Midbrain (tissue), 1 donor: ENCODE measurements around the gene GOLGA6C.
"Not testable (repeated sequence)": the region's sequence is repeated elsewhere in the genome, so short reads cannot be mapped to it uniquely, and the experiment has no call there.

ENCODE experiments used
- DNase-seq: peaks from one replicate; lab custom pipeline; 2025; lab: John Stamatoyannopoulos, UW

GOLGA6C gene

DNA sequence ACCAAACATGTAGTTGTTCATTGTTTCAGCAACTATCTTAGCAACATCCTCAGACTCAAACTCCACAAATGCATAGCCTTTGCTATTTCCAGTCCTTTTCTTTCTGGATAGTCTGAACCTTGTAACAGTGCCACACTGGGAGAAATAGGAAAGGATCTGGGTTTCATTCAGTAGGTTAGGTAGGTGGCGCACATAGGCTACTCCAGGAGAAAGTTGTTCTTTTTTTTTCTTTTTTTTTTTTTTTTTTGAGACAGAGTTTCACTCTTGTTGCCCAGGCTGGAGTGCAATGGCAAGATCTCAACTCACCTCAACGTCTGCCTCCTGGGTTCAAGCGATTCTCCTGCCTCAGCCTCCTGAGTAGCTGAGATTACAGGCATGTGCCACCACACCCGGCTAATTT, 5.8 kb upstream of the GOLGA6C start:
- DNase-seq = not testable (repeated sequence)

DNA sequence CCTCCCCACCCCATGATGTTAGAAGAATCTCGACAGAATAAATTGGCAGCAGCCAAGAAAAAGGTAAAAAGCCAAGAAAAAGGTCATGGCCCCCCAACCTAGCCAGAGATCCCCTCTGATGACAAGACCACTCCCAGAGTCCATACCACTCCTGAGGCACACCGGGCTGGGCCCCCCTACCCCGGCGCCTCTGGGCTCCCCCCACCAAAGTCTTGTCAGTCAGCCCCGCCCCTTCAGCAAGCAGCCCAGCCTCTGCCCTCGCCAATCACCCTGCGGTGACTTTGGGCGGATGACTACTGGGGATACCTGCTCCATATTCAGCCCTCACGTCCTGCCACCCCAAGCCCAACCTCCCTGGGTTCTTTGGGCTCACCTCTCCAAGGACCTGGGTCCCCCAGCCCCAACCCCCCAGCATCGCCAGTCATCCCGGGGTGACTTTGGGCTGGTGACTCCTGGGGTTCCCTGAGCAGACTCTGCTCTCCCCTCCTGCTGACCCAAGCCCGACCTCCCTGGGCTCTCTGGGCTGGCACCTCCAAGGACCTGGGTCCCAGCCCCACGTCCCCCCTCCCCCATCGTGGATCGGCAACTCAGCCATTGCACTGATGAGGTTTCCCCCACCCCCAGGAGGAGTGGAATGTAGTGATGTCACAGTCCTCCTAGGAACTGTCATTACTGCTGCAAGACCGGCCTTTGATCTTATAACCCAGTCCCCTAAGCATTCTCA, 648 bp downstream of the GOLGA6C start:
- not testable (repeated sequence) for DNase-seq

DNA sequence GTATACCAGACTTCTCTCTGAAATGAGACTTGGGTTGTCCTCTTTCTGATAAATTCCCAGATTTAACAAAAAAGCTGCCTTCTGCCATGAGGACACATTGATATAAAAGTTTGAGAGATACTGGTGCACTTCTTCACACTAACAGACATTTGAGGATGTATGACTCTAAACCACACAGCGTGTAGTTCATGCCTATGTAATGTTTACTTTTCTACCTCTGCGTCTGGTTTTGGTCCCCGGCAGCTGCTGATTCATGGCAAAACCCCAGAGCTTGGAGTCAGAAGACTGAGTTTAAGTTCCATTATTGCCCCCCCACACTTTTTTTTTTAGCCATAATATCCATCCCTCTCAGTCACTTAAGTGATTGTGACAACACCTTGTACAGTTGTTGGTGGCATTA, 1.7 kb downstream of the GOLGA6C start:
- not testable (repeated sequence) for DNase-seq

DNA sequence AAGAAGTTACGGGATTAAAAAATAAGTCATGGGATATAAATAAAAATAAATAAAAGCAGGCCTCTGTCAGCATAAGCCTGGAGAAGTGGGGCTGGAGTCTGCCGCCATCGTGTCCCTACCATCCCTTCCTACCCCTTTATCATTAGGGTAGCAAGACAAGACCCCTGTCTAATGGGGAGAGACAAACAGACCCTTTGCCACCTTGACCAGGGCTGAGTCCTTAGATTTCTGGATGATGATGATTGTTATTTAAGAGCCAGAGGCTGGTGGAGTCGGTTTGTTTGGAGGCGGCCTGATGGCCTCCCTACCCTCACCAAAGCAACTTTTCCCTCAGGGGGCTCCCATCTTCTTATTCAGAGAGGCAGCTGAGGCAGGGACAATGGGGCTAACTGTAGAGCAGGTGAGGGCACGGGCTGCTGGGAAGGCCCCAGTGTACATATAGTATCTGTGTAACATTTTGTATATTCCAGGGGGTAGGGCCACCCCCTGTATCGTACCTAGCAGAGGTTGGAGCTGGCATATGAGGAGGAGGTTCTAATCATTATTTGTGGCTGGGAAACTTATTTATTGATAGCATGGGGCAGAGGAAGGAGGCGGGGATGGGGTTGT, 15.7 kb downstream of the GOLGA6C start:
- DNase-seq = not testable (repeated sequence)

DNA sequence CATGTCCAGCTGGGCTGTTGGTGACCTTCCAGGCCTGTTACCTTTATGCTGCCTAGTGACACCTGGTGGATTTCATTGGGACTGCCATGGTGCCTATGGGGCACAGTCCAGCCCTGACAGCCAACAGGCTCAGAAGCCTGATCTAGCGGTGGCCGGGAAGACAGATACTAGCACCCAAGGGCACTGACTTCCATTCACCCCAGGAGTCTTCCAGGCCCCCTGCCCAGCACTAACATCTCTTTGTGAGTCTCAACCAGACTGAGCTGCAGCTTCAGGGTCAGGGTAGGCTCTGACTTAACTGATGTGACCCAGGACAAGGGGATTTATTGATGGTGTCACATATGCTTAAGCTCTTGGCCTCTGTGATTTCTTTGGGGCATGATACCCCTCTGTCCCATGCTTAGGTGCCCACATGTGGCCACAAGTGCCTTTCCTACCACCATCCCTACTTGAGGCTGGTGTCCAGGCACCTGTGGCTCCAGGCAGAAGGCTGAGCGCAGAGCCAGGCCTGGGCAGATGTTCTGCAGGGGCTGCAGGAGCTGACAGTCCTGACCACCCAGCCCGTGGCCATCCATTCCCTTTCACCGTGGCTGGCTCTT, 16.5 kb downstream of the GOLGA6C start:
- not testable (repeated sequence) for DNase-seq

DNA sequence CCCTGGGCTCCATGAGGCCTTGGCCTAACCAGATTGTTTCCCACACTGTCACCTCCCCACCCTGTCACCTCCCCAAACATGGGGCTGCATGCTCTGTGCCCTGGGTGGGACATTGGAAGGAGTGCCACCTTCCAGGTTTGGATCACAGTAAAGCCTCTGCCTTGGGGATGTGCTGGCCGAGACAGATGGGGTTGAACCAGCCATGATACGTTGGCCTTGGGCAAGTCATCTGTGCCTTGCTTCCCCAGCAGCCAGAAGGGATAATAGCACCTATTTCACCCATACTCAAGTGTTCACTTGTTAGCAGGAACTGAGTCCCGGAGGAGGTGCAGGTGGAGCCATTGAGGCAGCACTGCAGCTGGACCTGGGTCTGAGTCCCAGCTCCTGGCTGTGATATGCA, 17.5 kb downstream of the GOLGA6C start:
- DNase-seq = not testable (repeated sequence)

DNA sequence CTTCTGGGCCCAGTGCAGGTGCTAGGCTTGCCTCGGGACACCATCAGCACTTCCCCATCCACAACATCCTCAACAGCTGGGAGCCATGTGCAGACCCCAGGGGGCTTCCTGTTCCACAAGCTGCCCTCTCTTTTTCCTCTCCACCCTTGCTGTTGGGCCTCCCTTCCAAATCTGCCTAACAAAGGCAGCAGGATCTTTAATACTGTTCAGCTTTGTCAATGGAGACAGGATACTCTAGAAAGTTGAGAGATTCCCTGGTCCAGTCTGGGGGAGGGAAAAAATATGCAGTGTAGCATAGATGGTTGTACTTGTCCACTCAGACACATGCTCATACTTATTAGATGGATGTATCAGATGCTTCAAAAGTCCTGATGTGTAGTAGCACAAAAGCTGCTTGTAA, 20.4 kb downstream of the GOLGA6C start:
- not testable (repeated sequence) for DNase-seq

DNA sequence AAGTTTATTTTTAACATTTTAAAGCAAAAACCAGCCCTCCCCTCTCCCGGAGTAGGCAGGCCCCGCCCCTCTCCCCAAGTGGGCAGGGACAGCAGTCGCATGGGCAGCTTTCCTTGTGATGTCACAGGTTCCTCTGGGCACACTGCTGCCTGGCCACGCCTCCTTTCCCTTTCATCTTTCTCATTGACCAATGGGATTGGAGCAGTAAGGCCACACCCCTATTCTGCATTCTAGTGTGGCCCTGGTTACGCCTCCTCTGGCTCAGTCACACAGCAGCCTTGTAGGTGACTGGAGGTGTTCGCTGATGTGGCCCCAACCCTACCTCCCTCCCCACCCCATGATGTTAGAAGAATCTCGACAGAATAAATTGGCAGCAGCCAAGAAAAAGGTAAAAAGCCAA, 24.4 kb downstream of the GOLGA6C start, which contains the start of gene GOLGA6D:
TSS of gene GOLGA6D (plus strand) at position 264 of the 400 bp plus-strand sequence. CDS start at position 305, 41 bp downstream.
- DNase-seq = not testable (repeated sequence)

DNA sequence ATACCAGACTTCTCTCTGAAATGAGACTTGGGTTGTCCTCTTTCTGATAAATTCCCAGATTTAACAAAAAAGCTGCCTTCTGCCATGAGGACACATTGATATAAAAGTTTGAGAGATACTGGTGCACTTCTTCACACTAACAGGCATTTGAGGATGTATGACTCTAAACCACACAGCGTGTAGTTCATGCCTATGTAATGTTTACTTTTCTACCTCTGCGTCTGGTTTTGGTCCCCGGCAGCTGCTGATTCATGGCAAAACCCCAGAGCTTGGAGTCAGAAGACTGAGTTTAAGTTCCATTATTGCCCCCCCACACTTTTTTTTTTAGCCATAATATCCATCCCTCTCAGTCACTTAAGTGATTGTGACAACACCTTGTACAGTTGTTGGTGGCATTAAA, 26.0 kb downstream of the GOLGA6C start:
- DNase-seq = not testable (repeated sequence)

DNA sequence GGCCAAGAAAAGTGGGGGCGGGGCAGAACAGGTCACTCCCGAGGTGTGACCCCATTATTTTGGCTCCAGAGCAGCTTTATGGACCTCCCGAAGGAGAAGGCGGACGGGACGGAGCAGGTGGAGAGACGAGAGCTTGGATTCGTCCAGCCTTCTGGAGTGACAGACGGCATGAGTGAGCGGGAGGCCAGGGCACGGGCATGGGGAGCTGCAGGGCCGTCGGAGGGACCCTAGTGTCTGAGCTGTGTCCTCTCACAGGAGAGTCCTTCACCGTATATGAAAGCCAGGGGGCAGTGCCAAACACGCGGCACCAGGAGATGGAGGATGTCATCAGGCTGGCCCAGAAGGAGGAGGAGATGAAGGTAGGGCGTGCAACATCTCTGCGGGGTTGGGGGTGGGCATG, 35.5 kb downstream of the GOLGA6C start:
- DNase-seq = not testable (repeated sequence)

DNA sequence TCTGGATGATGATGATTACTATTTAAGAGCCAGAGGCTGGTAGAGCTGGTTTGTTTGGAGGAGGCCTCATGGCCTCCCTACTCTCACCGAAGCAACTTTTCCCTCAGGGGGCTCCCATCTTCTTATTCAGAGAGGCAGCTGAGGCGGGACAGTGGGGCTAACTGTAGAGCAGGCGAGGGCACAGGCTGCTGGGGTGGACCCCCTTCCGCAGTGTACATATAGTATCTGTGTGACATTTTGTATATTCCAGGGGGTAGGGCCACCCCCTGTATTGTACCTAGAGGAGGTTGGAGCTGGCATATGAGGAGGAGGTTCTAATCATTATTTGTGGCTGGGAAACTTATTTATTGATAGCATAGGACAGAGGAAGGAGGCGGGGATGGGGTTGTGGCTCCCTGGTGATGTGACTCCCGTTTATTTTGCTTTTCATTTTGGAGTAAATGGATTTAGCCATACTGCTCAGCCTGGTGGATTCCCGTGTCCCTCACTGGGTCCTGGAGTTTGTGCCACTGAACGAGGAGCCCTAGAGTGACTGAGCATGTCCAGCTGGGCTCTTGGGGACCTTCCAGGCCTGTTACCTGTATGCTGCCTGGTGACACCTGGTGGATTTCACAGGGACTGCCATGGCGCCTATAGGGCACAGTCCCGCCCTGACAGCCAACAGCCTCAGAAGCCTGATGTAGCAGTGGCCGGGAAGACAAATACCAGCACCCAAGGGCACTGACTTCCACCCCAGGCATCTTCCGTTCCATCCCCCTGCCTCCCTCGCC, 40.6 kb downstream of the GOLGA6C start:
- not testable (repeated sequence) for DNase-seq

DNA sequence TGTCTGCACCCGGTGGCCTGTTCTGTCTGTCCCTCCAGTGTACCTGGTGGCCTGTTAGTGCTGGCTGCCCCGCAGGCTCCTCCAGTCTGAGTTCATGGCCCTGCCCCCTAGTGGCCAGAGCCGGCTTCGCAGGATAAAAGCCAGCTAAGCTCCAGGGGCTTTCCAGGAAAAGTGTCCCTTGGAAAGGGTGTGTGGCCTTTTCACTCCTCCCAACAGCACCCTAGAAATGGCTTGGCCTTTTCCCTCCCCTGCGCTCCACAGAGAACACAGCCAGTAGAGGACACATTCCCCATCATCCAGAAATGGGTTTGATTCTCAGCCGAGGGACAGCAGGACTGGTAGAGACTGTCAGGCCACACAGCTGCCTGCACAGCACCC, 41.2 kb downstream of the GOLGA6C start:
- DNase-seq = not testable (repeated sequence)

DNA sequence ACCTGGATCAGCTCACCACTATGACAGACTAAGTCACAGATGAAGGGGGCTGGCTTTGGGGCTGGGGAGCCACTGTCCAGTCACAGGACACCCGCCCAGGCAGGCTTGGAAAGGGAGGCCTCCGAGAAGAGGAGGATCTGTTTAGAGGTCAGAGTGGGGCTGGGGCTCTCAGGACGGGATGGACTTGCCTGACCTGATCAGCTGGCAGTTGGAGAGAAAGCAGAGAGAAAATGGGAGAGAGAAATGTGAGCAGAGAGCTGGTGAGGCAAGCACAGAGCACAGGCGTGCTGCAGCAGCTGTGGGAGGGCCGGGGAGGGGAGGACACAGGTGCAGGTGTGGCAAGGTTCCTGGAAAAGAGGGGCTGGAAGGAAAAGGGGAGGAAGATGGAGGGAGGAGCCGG, 41.9 kb downstream of the GOLGA6C start:
- DNase-seq = not testable (repeated sequence)

DNA sequence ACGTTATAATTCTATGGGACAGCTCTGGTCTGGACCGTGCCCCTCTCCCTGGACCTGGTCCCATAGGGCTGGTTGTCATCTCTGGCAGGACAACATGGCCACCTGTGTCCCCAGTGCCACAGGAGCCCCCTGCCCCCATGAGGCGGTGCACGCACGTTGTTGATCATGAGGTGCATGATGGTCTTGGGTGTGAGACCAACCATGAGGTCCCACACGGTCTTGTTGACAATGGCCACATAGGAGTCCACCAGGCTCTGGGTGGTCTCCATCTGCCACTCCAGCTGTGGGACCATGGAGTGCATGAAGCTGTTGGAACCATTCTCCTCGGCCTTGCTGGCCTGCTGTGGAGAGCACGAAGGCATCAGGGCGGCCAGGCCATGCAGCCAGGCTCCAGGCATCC, 44.2 kb downstream of the GOLGA6C start:
- no peak for DNase-seq

DNA sequence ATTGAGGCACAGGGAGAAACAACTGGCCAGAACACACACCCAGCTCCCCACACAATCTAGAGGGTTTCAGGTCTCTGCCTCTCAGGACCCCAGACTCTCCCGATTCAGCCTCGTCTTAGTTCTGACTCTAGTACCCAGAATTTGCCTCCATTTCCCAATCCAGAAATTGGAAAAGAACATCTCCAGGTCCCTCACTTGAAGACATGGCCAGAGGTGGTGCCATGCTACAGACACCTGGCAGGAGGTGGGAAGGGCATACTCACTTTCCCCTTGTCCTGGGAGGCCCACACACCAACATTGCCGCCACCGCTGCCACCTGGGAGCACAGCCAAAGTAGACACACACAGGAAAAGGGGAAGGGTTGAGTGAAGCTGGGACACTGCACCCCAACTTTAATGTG, 44.6 kb downstream of the GOLGA6C start:
- not testable (repeated sequence) for DNase-seq

DNA sequence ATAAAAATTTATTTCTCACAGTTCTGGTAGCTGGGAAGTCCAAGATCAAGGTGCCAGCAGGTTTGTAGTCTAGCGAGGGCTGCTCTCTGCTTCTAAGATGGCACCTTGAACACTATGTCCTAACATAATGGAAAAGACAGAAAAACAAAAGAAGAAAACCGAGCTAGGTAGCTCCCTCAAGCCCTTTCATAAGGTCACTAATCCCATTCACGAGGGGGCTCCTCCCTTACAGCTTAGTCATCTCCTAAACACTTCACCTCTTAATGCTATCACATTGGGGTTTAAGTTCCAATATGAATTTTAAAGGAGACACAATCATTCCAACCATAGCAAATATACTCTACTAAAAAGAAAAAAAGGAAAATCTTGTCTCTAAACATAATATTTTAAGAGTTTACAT, 48.1 kb downstream of the GOLGA6C start:
- no peak for DNase-seq

DNA sequence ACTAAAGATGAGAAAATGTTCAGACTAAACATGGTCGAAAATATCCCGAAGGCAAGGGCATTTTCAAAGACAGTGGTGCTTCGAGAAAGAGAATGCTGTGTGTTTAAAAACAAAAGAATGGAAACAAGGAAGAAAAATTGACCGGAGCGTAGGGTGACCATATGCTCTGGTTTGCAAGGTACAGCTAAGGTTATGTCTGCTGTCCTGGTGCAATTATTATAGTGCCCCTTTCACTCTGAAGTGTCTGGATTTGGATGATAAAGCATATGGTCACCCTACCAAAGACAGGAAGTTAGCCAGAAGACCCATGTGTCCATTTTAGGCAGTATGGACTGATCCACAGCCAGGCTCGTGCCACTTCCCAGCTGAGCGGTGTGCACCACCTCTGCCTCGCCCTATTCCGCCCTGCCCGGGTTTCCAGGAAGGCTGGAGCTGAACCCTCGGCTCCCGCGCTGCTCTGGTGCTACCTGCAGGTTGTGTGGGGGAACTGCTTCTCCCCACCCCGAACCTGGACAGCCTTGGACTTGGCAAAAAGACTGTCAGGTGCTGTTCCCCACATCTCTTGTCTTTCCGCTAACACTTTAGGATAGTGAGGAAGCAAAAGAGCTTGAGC, 49.8 kb downstream of the GOLGA6C start:
- no peak for DNase-seq

DNA sequence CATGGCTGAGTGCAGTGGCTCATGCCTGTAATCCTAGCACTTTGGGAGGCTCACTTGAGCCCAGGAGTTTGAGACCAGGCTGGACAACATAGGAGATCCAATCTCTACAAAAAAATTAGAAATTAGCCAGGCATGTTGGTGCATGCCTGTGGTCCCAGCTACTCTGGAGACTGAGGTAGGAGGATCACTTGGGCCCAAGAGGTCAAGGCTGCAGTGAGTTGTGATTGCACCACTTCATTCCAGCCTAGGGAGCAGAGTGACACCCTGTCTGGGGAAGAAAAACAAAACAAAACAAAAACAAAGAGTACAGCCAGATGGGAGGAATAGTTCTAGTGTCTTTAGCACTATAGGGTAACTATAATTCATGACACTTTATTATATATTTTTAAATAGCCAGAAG, 51.6 kb downstream of the GOLGA6C start:
- DNase-seq = no peak

DNA sequence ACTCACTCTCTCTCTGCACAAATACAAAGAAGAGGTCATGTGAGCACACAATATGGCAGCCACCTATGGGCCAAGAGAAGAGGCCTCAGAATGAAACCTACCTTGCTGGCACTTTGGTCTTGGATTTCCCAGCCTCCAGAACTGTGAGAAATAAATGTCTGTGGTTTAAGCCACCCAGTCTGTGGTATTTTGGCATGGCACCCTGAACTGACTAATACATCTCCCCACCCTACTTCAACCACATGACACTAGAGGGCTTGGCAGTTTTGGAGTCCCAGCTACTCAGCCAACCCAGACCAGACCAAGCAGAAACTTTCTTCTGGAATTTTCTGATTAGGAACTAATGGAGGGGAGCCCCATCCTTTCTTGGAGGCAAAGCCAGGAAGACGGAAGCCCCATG, 54.4 kb downstream of the GOLGA6C start:
- not testable (repeated sequence) for DNase-seq

DNA sequence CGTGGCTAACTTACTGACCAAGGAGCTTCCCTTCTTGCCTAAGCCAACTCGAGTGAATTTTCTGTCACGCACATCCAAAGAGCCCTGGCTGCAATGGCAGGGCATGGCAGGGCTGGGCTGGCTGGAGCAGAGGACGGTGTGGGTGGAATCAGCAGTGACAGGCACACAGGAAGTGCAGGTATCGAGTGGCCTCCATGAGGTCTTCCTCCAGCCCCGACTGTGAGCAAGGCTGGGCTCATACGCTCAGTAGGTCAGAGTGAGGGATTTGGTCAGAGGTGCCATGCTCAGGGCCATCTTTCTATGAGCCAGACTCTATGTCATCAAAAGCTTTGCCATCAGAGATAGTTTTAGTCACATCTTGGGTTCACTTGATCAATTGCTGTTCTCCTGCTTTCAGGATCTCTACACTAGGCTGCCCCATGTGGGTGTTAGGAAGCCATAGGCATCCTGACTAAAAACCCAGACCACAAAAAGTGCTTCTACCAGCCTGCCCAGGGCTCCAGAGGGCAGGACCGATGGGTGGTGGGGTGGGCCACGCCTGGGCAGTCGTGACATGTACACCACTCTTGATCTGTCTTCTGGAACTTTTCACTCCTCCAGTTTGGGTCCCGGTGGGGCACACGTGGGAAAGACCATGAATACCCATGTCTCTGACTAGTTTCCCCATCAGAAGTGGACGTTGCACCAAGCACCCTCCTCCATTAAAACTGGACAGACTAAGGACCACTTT, 55.1 kb downstream of the GOLGA6C start:
- no peak for DNase-seq

DNA sequence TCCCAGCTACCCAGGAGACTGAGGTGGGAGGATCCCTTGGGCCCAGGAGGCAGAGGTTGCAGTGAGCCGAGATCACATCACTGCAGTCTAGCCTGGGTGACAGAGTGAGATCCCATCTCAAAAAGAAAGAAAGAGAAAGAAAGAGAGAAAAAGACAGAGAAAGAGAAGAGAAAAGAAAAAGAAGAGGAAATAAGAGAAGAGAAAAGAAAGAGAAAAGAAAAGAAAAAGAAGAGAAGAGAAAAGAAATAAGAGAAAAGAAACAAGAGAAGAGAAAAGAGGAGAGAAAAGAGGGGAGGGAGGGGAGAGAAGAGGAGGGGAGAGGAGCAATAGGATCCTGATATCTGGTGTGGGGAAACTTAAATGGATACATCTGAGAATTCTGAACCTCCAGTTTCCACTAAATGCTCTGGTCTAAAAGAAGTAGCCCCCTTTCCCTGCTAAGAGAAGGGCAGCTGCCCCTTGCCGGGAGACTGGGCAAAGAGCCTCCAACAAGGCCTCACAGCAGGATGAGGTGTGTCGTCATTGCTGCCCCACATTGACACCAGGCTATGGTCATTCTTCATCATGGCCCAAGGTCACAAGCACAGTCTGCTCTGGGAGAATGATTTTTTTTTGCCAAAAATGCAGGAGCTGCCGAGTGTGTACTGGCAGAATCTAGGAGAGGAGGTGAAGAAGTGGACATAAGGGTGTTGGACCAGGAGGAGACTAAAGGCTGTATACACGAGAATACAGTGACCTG, 56.6 kb downstream of the GOLGA6C start:
- no peak for DNase-seq
